Small intestine (tissue), 7 donors: ENCODE results near the gene TNFAIP2. TPM values are rescaled to one million over a fixed set of nuclear protein-coding genes. Genes with fewer than 3 reads are reported as not detected.

Source experiments
- DNase-seq, 2 donors: peaks; one replicate each; pipeline versions ENCODE4 v3.0.0 to v3.0.0-alpha.2; 2013
- FAIRE-seq: peaks from 2 replicates; lab custom pipeline; 2012; peaks lifted over from hg19 to GRCh38; lab: Jason Lieb, UNC
- H3K27ac ChIP-seq, 3 donors: one replicate each; pipeline ENCODE4 v1.5.1; 2013; ENCODE audit warnings: low read length in 2 of 3, mild to moderate bottlenecking in 2 of 3, control low read depth in 1 of 3, inconsistent platforms in 1 of 3, low read depth in 1 of 3, moderate library complexity in 1 of 3
- H3K27me3 ChIP-seq, 3 donors: one replicate each; pipeline ENCODE4 v1.6.1; 2013; ENCODE audit warnings: low read length in 3 of 3, inconsistent platforms in 1 of 3; ENCODE audit not compliant: control insufficient read depth in 3 of 3, insufficient read depth in 3 of 3
- H3K36me3 ChIP-seq, 3 donors: one replicate each; pipeline ENCODE4 v1.6.1; 2013; ENCODE audit warnings: low read length in 3 of 3, inconsistent platforms in 1 of 3, low read depth in 1 of 3, mild to moderate bottlenecking in 1 of 3, moderate library complexity in 1 of 3; ENCODE audit not compliant: control insufficient read depth in 3 of 3, insufficient read depth in 2 of 3
- H3K4me1 ChIP-seq, 3 donors: one replicate each; pipeline ENCODE4 v1.6.1; 2013; ENCODE audit warnings: low read length in 2 of 3, inconsistent platforms in 1 of 3, low read depth in 1 of 3, mild to moderate bottlenecking in 1 of 3, moderate library complexity in 1 of 3; ENCODE audit not compliant: control insufficient read depth in 3 of 3, insufficient read depth in 2 of 3
- H3K4me3 ChIP-seq, 3 donors: one replicate each; pipeline ENCODE4 v1.5.1; 2013; ENCODE audit warnings: low read length in 3 of 3, control low read depth in 1 of 3, inconsistent platforms in 1 of 3, low read depth in 1 of 3, mild to moderate bottlenecking in 1 of 3, moderate library complexity in 1 of 3
- H3K9me3 ChIP-seq, 2 donors: one replicate each; pipeline ENCODE4 v1.6.1; 2013; ENCODE audit warnings: low read depth in 1 of 2, low read length in 1 of 2; ENCODE audit not compliant: control insufficient read depth in 2 of 2, insufficient read depth in 1 of 2
- WGBS, 3 donors: extraction: QIAGEN DNeasy Blood & Tissue Kit; methylation state at CpG; one replicate each; pipeline ENCODE4 v1.1.7; 2013; 5-methylcytosine and 5-hydroxymethylcytosine counted together
- polyA plus RNA-seq, 4 donors: library from polyadenylated mRNA; stranded (reverse) in 3 of 4; unstranded in 1 of 4; fragments of 200-250 nt in 3 of 4; fragments of 120-200 nt in 1 of 4; gene quantifications; one replicate each; pipeline versions ENCODE4 v1.2.1 to v1.2.3, GENCODE V29; 2013
- donor health status: healthy with polysubstance abuse.
- donor health status: control.
- donor health status: control.
- donor health status: Bipolar disorder and iron deficiency.
- donor health status: healthy.

The TNFAIP2 gene
- polyA plus RNA-seq, 4 donors = 7.2 to 42.9 (median 15.4) TPM

DNA sequence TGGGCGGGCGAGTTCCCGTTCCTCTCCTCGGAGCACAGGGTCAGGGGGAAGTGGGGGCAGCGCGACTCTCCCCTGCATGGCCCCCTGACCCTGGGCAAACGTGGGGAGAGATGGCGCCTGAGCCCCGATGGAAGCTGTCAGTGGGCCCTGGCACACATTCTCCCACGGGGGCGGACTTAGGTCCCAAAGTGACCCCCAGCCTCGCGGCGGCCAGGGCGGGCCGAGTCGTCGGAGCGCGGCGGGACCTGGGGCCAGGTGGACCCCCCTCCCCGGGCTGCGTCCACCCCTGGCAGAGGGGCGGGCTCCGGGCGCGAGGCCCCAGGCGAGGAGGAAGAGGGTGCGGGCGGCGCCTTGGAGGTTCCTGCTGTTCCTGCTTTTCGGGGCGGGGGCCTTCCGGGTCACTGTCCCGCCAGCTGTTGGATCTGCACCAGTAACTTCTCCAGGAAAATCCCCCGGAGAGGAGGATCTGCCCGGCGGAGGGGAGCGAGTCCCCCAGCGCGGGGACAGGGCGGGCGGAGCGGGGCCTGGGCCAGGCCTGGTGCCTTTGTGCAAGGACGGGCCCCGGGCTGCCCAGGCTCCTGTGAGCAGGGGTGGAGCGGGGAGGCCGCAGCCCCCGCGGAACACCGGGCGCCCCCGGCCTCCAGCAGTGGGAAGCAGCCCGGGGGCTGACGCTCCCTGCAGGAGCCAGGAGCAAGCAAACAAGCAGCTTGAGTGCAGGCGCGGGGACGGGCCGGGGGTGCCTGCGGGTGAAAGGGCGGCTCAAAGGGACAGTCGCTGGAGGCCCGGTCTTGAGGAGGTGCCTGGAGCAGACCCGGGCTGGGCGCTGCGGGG is 15.3 kb downstream of the TNFAIP2 start:
- peak overlapping the region in 1 of 3 donors; percentile 12 for H3K4me3 ChIP-seq
- no peak for FAIRE-seq

DNA sequence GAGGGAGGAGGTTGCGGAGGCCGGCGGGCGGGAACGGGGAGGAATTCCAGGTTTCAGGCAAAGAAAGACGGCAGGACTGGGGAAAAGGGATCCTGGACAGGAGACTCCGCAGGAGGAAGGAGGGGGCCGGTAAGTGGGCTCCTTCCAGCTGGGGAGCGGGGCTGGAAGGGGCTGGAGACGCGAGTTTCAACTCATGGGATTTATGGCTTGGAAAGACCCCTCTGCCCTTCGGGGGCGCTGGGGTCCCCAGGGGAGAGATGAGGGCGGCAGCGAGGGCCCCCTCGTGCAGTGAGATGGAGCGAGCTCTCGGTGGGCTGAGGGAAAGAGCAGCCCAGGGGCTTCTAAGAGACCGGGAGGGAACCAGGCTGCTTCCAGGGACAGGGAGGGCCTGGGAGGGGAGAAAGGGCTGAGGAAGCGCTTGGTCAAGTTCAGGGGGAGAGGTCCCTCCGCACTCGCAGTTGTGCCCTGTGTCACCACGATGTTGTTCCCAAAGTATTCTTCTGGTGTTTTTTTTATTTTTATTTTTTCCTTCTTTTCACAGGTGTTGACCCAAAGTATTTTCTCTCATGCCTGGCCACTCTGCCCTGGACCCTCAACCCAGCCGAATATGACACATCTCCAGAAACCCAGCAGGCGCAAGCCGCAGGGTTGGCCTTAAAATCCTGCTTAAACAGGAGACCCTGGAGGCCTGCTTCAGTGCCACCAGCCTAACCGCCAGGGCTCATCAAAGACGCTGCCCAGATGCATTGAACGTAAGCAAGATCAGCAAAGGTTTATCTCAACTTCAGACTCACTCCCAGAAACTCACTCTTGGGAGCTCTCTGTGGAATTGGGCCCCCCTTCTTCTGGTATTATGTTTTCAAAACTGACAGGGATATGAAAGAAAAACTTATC is 16.1 kb downstream of the TNFAIP2 start:
- Histone ChIP-seq H3K9me3 (no peaks in the 10 kb centered on the region), H3K27ac (no peak overlapping the region), H3K4me3 (peak overlapping the region in 1 of 3 donors; percentile 12), H3K36me3 (peaks cover 0 to 10% (median 0%) of the 10 kb centered on the region in 3 donors), H3K4me1 (peaks cover 0 to 11% (median 0%) of the 10 kb centered on the region in 3 donors), H3K27me3 (peaks cover 0 to 36% (median 0%) of the 10 kb centered on the region in 3 donors)
- no peak for DNase-seq
- 58 to 61% (median 59%) methylated on average over 28 to 29 of the region's 29 CpGs for WGBS, 3 donors
- no peak for FAIRE-seq

More for the DNA sequence above, 15.3 kb downstream of the TNFAIP2 start:
- Histone ChIP-seq H3K36me3 (peaks cover 0 to 16% (median 0%) of the 10 kb centered on the region in 3 donors), H3K27me3 (peaks cover 0 to 35% (median 0%) of the 10 kb centered on the region in 3 donors), H3K4me1 (peaks cover 0 to 11% (median 0%) of the 10 kb centered on the region in 3 donors), H3K27ac (no peak overlapping the region), H3K9me3 (no peaks in the 10 kb centered on the region)
- peak in 1 of 2 donors; percentile 53 for DNase-seq
- WGBS, 3 donors = 40 to 49% (median 40%) methylated on average over 53 to 66 of the region's 66 CpGs

DNA sequence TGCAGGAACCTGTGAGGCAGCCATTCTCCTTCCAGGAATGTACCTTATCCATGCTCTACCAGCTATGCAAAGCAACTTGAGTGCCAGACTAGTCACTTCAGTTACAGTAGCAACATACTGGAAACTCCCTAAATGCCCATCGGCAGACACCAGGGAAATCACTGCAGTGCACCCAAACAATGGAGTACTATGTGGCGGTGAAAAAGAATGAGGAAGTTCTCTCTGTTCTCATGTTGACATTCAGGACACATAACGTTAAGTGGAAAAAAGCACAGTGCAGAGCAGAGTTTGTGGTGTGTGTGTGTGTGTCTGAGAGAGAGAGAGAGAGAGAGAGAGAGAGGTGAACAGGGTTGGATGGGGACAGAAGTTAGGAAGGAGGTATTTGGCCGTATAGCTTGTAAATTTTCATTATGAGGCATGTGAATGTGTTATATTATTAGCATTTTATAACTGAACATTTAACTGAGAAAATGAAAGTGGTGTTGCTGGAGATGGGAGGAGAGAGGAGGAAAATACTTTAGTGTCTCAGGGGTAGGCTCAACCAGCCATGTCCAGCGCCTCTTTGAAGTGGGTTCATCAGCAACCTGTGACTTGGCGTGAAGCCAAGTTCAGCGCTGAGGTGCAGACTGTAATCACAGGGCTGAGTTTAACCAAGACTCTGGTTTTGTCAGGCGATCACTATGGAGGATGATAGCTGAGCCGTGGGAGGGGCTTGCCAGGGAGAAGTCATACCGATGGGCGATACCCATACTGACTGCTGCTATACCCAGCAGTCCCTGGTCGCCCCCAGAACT is 17.3 kb downstream of the TNFAIP2 start:
- peak in 1 of 2 donors; percentile 44 for DNase-seq
- H3K27ac ChIP-seq = no peak overlapping the region
- peaks cover 0 to 11% (median 0%) of the 10 kb centered on the region in 3 donors for H3K4me1 ChIP-seq
- H3K36me3 ChIP-seq = peaks cover 0 to 4% (median 0%) of the 10 kb centered on the region in 3 donors
- FAIRE-seq = no peak
- no peaks in the 10 kb centered on the region for H3K9me3 ChIP-seq
- H3K27me3 ChIP-seq = peaks cover 0 to 36% (median 0%) of the 10 kb centered on the region in 3 donors
- WGBS, 3 donors = 37 to 52% (median 37%) methylated on average over 12 of the region's 12 CpGs
- H3K4me3 ChIP-seq = no peak overlapping the region

DNA sequence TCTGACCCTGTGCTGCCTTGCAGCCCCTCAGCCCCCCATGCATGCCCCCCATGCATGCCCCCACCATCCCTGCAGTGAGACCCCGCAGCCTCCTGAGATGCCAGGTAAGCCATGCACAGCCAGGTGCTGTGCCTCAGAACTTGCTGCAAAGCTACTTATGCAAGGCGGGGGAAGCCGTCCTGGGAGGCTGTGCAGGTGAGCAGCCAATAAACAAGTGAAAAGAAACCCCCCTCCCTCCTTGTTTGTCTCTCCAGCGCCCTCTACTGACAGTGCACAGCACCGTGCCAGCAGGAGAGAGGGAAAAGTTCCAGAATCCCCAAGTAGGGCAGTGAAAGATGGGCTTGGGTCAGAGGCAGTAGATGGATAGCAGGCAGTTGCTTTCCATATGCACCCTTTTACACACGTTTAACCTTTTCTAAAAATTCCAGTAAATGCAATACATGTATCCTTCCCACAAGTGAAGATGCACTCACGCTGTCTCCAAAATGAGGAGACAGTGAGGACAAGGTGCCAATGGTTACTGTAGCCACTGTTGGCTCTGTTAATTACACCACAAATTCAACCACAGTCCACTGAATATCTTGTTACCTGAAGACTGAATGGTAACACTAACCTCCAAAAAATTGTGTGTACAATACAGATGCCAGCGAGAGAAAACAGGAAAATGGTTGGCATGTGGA is 18.0 kb downstream of the TNFAIP2 start:
- FAIRE-seq (no peak), DNase-seq (peak in 1 of 2 donors; percentile 56)
- 24 to 32% (median 25%) methylated on average over 8 of the region's 8 CpGs for WGBS, 3 donors
- Histone ChIP-seq H3K27ac (no peak overlapping the region), H3K27me3 (peaks cover 0 to 36% (median 3%) of the 10 kb centered on the region in 3 donors), H3K36me3 (no peaks in the 10 kb centered on the region), H3K4me1 (peaks cover 0 to 11% (median 0%) of the 10 kb centered on the region in 3 donors), H3K4me3 (no peak overlapping the region), H3K9me3 (no peaks in the 10 kb centered on the region)

DNA sequence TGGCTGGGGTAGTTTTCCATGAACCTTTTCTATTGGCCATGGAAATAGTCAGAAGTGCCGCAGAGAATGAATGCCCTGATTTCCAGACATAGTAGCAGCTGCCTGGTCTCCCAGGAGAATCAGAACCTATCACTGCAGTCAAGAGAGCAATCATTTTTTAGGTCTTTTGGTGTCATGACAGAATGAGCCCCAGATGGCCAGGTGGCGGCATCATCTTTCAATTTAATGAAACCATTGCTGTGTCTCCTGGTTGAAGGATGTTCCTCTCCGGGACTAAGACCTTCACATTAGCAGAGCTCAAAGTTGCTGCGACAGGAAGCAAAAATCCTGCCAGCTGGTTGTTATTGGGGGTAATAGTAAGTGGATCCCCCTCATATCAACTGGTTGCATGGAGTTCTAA is 18.8 kb downstream of the TNFAIP2 start:
- no peak for FAIRE-seq
- H3K9me3 ChIP-seq = no peaks in the 10 kb centered on the region
- no peak for DNase-seq
- no peaks in the 10 kb centered on the region for H3K36me3 ChIP-seq
- no peak overlapping the region for H3K27ac ChIP-seq
- H3K4me3 ChIP-seq = no peak overlapping the region
- peaks cover 0 to 6% (median 0%) of the 10 kb centered on the region in 3 donors for H3K4me1 ChIP-seq
- peaks cover 0 to 36% (median 5%) of the 10 kb centered on the region in 3 donors for H3K27me3 ChIP-seq
- WGBS, 3 donors = 81 to 92% (median 88%) methylated on average over 4 of the region's 4 CpGs

DNA sequence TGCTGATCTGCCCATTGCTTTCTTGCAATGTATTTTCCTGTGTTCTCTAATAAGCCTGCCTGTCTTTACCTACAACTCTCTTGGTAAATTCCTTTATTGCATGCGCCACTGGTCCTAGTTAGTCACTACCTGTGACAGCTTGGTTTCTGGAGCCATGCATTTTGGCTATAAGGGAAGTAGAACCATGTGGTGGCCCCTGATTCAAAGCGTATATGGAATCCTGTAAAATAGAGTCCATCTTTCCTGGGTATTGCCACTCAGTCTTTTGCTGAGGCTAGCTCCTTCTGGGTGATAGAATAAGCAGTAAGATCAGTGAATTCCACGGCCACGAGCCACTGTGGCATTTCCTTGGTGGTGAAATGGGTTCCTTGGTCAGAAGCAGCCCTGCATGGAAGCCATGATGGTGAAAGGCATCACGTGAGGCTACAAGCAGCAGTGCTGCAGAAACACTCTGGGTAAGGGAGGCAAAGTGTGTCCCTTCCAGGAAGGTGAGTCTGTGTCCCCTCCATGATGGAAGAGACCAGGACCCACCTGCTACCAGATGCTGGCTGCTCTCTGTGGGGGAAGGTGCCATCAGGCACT is 19.6 kb downstream of the TNFAIP2 start:
- Histone ChIP-seq H3K4me1 (peaks cover 0 to 5% (median 0%) of the 10 kb centered on the region in 3 donors), H3K27ac (no peak overlapping the region), H3K27me3 (peaks cover 0 to 36% (median 5%) of the 10 kb centered on the region in 3 donors), H3K4me3 (no peak overlapping the region), H3K36me3 (no peaks in the 10 kb centered on the region), H3K9me3 (no peaks in the 10 kb centered on the region)
- no peak for FAIRE-seq
- DNase-seq = no peak
- 55 to 75% (median 66%) methylated on average over 5 of the region's 5 CpGs for WGBS, 3 donors

DNA sequence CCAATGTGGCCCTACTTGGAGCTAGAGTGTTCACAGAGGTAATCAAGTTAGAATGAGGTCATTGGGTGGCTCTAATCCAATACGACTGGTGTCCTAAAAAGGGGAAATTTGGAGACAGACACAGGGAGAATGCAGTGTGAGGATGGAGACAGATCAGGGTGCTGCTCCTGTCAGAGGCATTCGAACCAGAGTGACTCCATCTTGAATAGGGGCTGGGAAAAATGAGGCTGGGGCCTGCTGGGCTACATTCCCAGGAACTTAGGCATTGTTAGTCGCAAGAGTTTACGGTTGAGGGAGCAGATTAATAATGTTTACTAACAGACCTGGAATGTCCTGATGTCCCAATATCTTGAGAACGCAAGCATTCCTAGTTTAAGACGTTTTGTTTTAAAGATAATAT is 20.2 kb downstream of the TNFAIP2 start:
- H3K4me3 ChIP-seq = no peak overlapping the region
- no peaks in the 10 kb centered on the region for H3K9me3 ChIP-seq
- no peaks in the 10 kb centered on the region for H3K36me3 ChIP-seq
- 59 to 66% (median 59%) methylated on average over 6 of the region's 6 CpGs for WGBS, 3 donors
- peaks cover 0 to 5% (median 0%) of the 10 kb centered on the region in 3 donors for H3K4me1 ChIP-seq
- H3K27ac ChIP-seq = no peak overlapping the region
- DNase-seq (no peak), FAIRE-seq (no peak)
- peaks cover 0 to 36% (median 5%) of the 10 kb centered on the region in 3 donors for H3K27me3 ChIP-seq
